GM04504 (cell line): ENCODE measurements around the gene FMO2.

ENCODE experiments used
- DNase-seq: peaks from one replicate; pipeline ENCODE4 v3.0.0-alpha.2; 2012; ENCODE audit warnings: low read depth

Gene FMO2

GRCh38 chr1:171174560-171175294, 10.4 kb upstream of the FMO2 start:
- DNase-seq, result no peak

- no peak for DNase-seq
Measured at GRCh38 chr1:171177261-171177660, 7.8 kb upstream of the FMO2 start.

- no peak for DNase-seq
Measured at GRCh38 chr1:171179318-171180227, 5.5 kb upstream of the FMO2 start.

- DNase-seq, result no peak
Measured at GRCh38 chr1:171180670-171181069, 4.4 kb upstream of the FMO2 start.

- peak; percentile 11 for DNase-seq
Measured at GRCh38 chr1:171188388-171189266, 3.5 kb downstream of the FMO2 start.

- no peak for DNase-seq
Measured at GRCh38 chr1:171191992-171192391, 6.9 kb downstream of the FMO2 start.

GRCh38 chr1:171195767-171196166, 10.7 kb downstream of the FMO2 start:
- DNase-seq, result no peak

GRCh38 chr1:171196351-171196750, 11.3 kb downstream of the FMO2 start:
- DNase-seq, result no peak

GRCh38 chr1:171198081-171198480, 13.0 kb downstream of the FMO2 start:
- DNase-seq, result no peak

GRCh38 chr1:171204296-171204695, 19.2 kb downstream of the FMO2 start:
- DNase-seq, result no peak

- DNase-seq, result no peak
Measured at GRCh38 chr1:171206204-171206977, 21.3 kb downstream of the FMO2 start.

GRCh38 chr1:171206978-171207355, 21.9 kb downstream of the FMO2 start:
- no peak for DNase-seq

- no peak for DNase-seq
Measured at GRCh38 chr1:171207377-171207776, 22.3 kb downstream of the FMO2 start.

- DNase-seq, result no peak
Measured at GRCh38 chr1:171210355-171210754, 25.3 kb downstream of the FMO2 start.

GRCh38 chr1:171212607-171213351, 27.7 kb downstream of the FMO2 start:
- no peak for DNase-seq

GRCh38 chr1:171213559-171214454, 28.7 kb downstream of the FMO2 start:
- DNase-seq, result no peak

GRCh38 chr1:171217658-171218443, 32.8 kb downstream of the FMO2 start:
- DNase-seq, result no peak

- no peak for DNase-seq
Measured at GRCh38 chr1:171218661-171219060, 33.6 kb downstream of the FMO2 start.
